ENCODE data around the gene WBP1.
A peak's percentile ranks its signal among the peaks of the same experiment; 100 is the strongest.
"Not testable (repeated sequence)": the region's sequence is repeated elsewhere in the genome, so short reads cannot be mapped to it uniquely, and the experiment has no call there.

WBP1 gene

GRCh38 chr2:74454654-74455511, 3.4 kb upstream of the WBP1 start, which contains the start of gene INO80B:
Gene INO80B, plus strand, starts transcription at chr2:74455087. Its CDS starts 30 bp downstream, at chr2:74455117.
- DNase-seq: peak; percentile 96

- peak; percentile 72 for DNase-seq
Measured at GRCh38 chr2:74457129-74457548, 1.1 kb upstream of the WBP1 start.

GRCh38 chr2:74457549-74458131, 598 bp upstream of the WBP1 start:
- DNase-seq: no peak

- no peak for DNase-seq
Measured at GRCh38 chr2:74458938-74459363, 713 bp downstream of the WBP1 start.

- not testable (repeated sequence) for DNase-seq
Measured at GRCh38 chr2:74459503-74460118, 1.4 kb downstream of the WBP1 start.

- not testable (repeated sequence) for DNase-seq
Measured at GRCh38 chr2:74460187-74460586, 1.9 kb downstream of the WBP1 start.

GRCh38 chr2:74461187-74462053, 3.2 kb downstream of the WBP1 start:
- no peak for DNase-seq

GRCh38 chr2:74462054-74462785, 4.0 kb downstream of the WBP1 start:
- DNase-seq: no peak

GRCh38 chr2:74462786-74463105, 4.5 kb downstream of the WBP1 start:
- DNase-seq: no peak

GRCh38 chr2:74464406-74464805, 6.2 kb downstream of the WBP1 start:
- DNase-seq: no peak

GRCh38 chr2:74470742-74471141, 12.5 kb downstream of the WBP1 start:
- DNase-seq: not testable (repeated sequence)

- DNase-seq: no peak
Measured at GRCh38 chr2:74471332-74472065, 13.3 kb downstream of the WBP1 start.

GRCh38 chr2:74472086-74472944, 14.1 kb downstream of the WBP1 start, which contains the start of gene MRPL53:
Gene MRPL53, minus strand, starts transcription at chr2:74472680. Its CDS starts 20 bp downstream, at chr2:74472660.
- peak; percentile 93 for DNase-seq

- no peak for DNase-seq
Measured at GRCh38 chr2:74472945-74473258, 14.7 kb downstream of the WBP1 start.

GRCh38 chr2:74474481-74474880, 16.2 kb downstream of the WBP1 start:
- DNase-seq: no peak

- DNase-seq: no peak
Measured at GRCh38 chr2:74474899-74475298, 16.7 kb downstream of the WBP1 start.

- DNase-seq: no peak
Measured at GRCh38 chr2:74481431-74481830, 23.2 kb downstream of the WBP1 start.

- DNase-seq: peak; percentile 28
Measured at GRCh38 chr2:74481961-74482800, 23.9 kb downstream of the WBP1 start.
